CD4-positive, alpha-beta T cell treated with Interleukin-6 at 100 ng/mL for 8 hours (primary cell): ENCODE data around the gene OSTN.

ENCODE experiments used
- DNase-seq: peaks from one replicate; pipeline ENCODE4 v3.0.0-alpha.2; 2020; ENCODE audit warnings: mixed read lengths, low spot score

OSTN gene

GRCh38 chr3:191235331-191236314 lies 36.6 kb downstream of the OSTN start:
- no peak for DNase-seq

DNA sequence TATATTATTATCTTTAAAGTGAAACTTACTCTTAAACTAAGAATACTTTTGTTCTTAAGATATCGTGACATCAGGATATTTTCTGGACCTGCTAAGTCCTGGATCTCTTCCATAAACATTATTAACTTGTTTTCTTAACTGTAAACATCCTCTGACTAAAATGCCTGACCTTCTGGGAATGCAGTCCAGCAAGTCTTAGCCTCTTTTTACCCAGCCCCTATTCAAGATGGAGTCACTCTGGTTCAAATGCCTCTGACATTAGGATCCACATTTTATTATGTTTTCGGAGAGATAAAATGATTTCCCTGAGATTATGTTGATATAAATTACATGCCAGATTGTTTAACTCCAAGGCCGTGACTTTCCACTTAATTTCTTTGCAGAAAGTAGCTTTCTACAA lies 37.6 kb downstream of the OSTN start:
- no peak for DNase-seq

DNA sequence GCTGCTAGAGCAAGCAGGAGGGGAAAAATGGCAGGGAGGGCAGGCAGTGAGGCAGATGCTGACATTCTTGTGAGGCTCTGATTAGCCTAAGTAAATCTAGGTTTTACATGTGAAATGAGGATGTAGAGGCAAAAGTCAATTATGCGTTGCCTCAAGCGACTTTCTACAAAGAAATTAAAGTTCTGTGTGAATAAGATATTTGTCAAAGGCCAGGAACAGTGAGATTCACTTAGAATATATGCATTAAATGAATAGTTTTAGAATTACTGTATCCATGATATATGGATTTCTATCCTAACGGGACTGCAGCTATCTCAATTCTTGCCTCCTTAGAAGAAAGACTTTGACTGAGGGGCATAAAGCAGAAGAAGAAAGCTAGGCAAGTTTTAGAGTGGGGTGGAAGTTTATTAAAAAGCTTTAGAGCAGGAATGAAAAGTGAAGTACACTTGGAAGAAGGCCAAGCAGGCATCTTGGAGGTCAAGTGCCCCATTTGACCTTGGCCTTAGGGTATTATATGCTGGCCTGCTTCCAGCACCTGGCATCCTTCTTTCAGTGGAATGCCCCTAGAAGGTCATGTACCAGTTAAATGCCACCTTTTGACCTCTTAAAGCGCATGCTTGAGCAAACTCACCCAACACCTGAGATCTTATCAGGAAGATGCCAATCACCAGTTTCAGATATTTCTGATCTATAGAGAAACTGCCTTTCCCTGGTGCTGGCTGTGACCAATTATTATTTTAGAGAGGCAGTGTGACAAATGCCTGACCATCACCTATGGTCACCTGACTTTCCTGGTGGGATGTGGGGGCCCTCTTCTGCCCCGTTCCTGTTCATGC lies 38.2 kb downstream of the OSTN start:
- DNase-seq = no peak

GRCh38 chr3:191238321-191238817 lies 39.3 kb downstream of the OSTN start:
- no peak for DNase-seq

GRCh38 chr3:191239407-191240031 lies 40.5 kb downstream of the OSTN start:
- no peak for DNase-seq

- DNase-seq = no peak
Observed at GRCh38 chr3:191240486-191240885, 41.4 kb downstream of the OSTN start.

DNA sequence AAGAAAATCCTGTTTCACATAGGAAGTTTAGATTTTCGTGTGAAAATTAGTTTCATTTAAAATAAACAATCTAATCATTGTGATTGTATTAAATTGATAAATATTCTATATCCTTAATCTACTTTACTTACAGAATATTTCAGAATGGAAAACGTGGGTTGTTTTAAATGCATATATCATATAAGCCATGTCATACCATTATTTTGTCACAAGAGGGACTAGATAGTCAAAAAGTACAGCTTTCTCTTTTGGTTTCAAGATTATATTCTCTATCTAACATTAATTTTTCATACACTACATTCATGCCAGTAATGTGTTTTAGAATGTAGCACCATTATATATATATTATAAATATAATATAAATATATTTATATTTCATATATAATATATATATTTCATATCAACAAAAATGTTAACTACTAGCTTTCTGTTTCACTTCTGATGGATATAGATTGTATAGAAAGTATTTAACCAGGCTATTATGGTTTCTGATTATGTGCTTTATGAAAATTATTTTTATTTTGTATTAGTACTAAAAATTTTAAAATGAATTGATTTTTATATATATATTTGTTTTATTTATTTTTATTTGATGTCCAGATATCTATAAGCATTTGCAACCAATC lies 45.3 kb downstream of the OSTN start:
- no peak for DNase-seq

- peak; percentile 7 for DNase-seq
Observed at GRCh38 chr3:191246034-191246433, 47.0 kb downstream of the OSTN start.

GRCh38 chr3:191246630-191247029 lies 47.6 kb downstream of the OSTN start:
- no peak for DNase-seq

GRCh38 chr3:191253089-191253799 lies 54.2 kb downstream of the OSTN start:
- no peak for DNase-seq

DNA sequence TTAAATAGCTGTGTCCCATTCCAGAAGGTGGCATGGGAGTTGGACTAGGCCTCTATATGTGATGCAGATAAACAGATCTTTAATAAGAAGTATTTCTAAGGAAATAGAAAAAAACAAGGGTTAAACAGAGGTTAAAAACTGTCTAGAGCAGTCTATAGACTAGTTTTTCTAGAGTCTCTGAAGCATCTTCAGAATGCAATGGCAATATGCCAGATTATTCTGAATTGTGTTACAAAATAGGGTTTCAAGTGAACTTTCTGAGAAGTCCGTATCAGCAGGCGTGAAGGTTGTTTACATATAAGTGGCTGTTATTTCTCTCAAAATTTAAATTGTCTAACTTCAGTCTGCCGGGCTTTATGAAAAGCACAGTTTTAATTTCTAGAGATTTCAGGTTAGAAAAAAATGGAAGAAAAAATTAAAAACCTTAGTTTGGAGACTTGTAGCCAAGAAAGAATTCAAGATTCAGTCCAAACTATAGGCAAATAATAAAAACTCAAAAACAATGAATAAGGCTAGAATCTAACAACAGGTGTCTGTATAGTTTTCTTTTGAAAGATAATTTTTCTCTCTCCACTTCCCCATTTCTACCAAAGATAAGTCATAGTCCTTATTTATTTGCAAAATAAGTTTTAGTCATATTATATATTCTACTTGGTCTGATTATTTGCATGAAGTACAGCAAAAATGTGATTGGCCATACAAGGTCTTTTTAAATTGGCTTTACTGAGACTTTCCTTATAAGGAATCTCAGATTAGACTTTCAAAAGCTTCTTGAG lies 55.2 kb downstream of the OSTN start:
- DNase-seq = no peak

GRCh38 chr3:191255156-191255555 lies 56.1 kb downstream of the OSTN start:
- no peak for DNase-seq

DNA sequence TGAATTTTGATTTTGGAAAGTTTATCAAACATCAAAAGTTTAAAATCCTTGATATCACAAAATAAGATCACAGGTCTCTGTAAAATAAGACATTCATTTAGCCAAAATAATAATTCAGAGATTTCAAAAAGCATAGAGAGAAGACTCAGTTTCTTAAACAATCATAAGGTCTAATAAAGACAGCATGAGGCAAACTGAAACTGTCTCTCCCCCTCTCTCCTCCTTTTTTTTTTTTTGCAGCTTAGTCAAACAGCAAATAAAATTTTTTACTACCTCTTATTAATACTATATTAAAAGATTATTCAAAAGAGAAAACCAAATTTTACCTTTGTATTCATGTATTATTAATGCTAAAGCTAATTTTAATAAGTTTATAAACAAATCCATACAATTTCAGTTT lies 57.4 kb downstream of the OSTN start:
- no peak for DNase-seq

- no peak for DNase-seq
Observed at GRCh38 chr3:191257286-191257685, 58.2 kb downstream of the OSTN start.

GRCh38 chr3:191259486-191259885 lies 60.4 kb downstream of the OSTN start:
- no peak for DNase-seq

DNA sequence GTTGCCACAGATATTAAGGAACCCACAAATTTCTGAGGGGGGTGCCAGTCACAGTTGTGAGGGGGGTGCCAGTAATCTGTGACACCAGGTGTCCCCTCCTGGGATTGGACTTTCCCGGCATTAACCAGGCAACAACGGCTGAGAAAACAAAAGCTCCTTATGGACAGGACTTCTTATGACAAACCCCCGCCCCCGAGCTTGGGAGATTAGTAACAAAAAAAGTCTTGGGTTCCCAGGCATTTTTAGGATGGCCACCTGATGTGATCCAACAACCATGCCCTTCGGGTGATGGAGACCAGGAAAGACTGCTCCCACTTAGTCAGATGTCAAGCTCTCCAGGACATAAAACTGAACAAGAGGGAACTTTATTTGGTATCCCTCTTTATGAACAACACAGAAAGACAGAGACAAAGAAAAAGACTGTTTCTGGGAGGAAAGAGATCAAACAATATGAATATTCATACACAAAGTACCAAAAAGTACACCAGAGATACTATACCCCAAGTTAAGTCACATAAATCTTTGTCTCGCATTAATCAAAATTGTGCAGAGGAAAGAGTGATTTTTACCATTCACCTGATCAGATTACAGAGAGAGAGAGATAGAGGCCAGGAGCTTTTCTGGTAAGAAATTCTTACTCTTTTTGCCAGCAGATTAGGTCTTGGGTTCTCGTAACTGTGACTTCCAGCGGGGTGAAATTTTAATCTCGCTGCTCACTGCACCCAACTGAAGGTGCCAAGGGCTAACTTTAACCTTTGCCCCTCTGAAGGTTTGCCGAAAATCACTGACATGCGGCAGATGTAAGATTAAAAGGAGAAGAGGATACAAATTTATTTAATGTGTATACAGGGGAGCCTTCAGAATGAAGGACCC lies 61.6 kb downstream of the OSTN start:
- DNase-seq = no peak

- DNase-seq = no peak
Observed at GRCh38 chr3:191261304-191261638, 62.2 kb downstream of the OSTN start.

DNA sequence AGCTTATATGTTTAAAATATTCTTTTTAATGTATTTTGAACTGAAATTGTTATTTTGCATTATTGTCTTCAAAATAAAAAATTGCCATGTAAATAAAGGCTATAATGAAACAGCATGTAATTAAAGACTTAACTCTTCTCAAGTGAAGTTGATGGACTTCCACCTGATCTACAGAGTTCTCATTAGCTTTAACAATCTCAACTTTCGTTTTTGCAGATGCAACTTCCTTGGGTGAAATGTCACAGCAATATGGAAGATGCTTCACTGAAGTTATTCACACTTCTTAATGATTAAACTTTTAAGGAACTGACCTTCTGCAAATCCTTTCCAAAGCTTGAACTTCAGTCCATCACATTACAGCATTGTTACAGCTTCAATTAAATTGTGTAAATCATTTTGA lies 63.6 kb downstream of the OSTN start:
- no peak for DNase-seq

DNA sequence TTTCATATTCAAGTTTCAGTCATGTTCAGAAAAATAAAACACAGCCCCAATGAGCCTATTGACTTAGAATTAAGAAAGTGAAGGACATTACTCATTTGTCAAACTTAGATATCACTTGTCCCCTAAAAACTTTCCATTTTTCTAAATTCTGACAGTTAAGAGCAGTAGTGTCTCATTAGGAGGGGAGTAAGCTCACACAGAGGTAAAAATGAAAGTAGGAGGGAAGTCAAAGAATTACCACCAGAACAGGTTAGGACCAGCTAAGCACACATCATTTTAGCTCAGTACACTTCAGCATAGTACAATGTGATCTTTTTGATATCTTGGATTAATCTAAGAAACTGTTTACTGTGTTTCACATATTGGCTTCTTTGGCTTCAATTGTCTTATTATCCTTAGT lies 64.3 kb downstream of the OSTN start:
- no peak for DNase-seq

DNA sequence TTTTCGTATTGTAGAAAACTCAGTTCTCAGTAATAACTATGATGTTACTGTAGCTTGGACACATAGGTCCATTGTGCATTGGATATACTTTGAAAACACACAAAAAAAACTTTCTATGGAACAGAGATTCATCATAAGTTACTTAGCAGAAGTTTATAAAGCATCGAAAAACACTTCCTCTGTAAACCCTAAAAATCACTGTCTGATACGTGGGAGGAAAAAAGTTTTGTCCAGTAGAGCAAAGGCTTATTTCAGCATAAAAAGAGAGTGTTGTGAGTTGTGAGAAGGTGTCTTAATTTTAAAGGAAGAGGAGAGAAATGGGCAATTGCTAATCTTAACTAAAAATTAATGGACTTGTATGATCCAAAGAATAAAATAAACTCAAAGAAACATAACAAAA lies 64.8 kb downstream of the OSTN start:
- DNase-seq = no peak
